Fibroblast of pulmonary artery (primary cell): ENCODE results near the gene VIL1.

Experiments
- DNase-seq: peaks from one replicate; pipeline ENCODE4 v3.0.0-alpha.2; 2010; ENCODE audit warnings: low read depth
- H3K4me3 ChIP-seq: replicated peaks from 2 replicates; pipeline ENCODE4 v1.5.1; 2011; ENCODE audit warnings: low read depth, mild to moderate bottlenecking, control low read depth, low read length, moderate library complexity
- CTCF ChIP-seq: IDR thresholded peaks from 2 replicates; pipeline ENCODE4 v1.5.1; 2011; ENCODE audit warnings: mild to moderate bottlenecking, control low read depth, low read length, inconsistent platforms; ENCODE audit errors: missing control alignments

VIL1 gene

GRCh38 chr2:218378053-218378452 lies 40.9 kb upstream of the VIL1 start:
- DNase-seq = no peak
- TF ChIP-seq CTCF = no peak

GRCh38 chr2:218381916-218382366 lies 37.0 kb upstream of the VIL1 start, which contains the start of gene SLC11A1:
SLC11A1 (plus strand) TSS chr2:218382273; CDS start chr2:218382369, 96 bp downstream.
- no peak within 1 kb of the TSS for H3K4me3 ChIP-seq
- no peak for TF ChIP-seq CTCF
- no peak for DNase-seq

More at GRCh38 chr2:218378053-218378452, 40.9 kb upstream of the VIL1 start:
- H3K4me3 ChIP-seq = no peak overlapping the region

- no peak for DNase-seq
- TF ChIP-seq CTCF = no peak
- H3K4me3 ChIP-seq = no peak overlapping the region
Measured at GRCh38 chr2:218382785-218383184, 36.1 kb upstream of the VIL1 start.

- H3K4me3 ChIP-seq = no peak overlapping the region
- no peak for DNase-seq
Measured at GRCh38 chr2:218383892-218384519, 34.9 kb upstream of the VIL1 start.

GRCh38 chr2:218384975-218385374 lies 33.9 kb upstream of the VIL1 start:
- DNase-seq = no peak
- H3K4me3 ChIP-seq = no peak overlapping the region
- TF ChIP-seq CTCF = no peak

More at GRCh38 chr2:218383892-218384519, 34.9 kb upstream of the VIL1 start:
- TF ChIP-seq CTCF = no peak

GRCh38 chr2:218386505-218387368 lies 32.2 kb upstream of the VIL1 start:
- no peak for DNase-seq
- no peak for TF ChIP-seq CTCF
- no peak overlapping the region for H3K4me3 ChIP-seq
